ENCODE results near the gene SLC23A3. TPM values are rescaled to one million over a fixed set of nuclear protein-coding genes. Genes with fewer than 3 reads are reported as not detected.

SLC23A3 gene
- total RNA-seq, 2 experiments from 2014 or later: 1.1 to 1.6 TPM

DNA sequence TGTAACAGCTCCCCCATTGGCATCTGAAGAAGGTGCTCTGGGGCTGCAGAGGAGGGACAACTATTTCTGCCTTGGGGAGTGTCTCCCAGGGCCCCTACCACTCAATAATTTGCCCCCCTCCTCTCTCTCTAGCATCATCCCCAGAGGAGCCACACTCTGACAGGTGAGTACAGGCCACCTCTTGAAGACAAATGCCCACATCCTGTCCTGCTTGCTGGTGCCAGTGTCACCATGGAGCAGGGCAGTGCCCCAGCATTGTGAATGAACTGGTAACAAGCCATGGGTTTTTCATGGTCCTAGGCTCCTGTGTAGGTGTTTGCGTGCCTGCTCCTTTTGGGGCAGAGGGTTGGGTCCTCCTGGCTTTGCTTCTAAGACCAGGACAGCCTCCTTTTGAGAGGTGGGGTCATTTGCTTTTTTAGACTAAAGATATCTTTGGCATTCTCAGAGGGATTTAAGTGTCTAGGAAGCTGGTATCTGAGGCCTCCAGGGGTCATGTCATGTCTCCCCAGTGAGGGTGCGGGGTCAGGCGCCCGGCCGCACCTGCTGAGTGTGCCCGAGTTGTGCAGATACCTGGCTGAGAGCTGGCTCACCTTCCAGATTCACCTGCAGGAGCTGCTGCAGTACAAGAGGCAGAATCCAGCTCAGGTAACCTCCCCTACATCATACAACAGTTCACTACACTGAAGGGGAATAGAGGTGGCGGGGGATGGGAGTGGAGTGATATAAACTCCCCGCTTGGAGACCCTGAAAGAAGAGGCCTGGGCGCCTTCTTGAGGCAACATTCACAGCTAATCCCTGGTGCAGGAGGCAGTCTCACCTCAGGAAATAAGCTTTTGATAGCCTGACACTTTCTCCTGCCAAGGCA is 10.0 kb upstream of the SLC23A3 start:
- Mint-ChIP-seq H3K36me3 (ENCODE audit: low read depth) (peaks cover 28% of the 10 kb centered on the region), H3K27ac (no peak overlapping the region), H3K9me3 (no peaks in the 10 kb centered on the region), H3K4me1 (ENCODE audit: low read depth) (peaks cover 44% of the 10 kb centered on the region), H3K27me3 (no peaks in the 10 kb centered on the region), H3K4me3 (peak overlapping the region; percentile 97)
- ATAC-seq (no peak), DNase-seq (no peak)
- CTCF ChIA-PET: interaction anchor here (0.7 to 2.3 kb wide), 9 partner anchors 9 to 150 kb away, joined by 3 to 10 read pairs (median 4); partner anchors contain the start of genes ANKZF1, ATG9A, NHEJ1 and ZFAND2B
- POLR2A ChIA-PET: interaction anchor here (0.5 to 3.2 kb wide), 7 partner anchors 8 to 73 kb away, joined by 3 to 26 read pairs (median 5); partner anchors contain the start of genes ABCB6, TUBA4B and ZFAND2B
- no peak for TF ChIP-seq CTCF (IDR thresholded peaks at IDR 0.05)
- intact Hi-C loops (cut with micrococcal nuclease): no loop called here

DNA sequence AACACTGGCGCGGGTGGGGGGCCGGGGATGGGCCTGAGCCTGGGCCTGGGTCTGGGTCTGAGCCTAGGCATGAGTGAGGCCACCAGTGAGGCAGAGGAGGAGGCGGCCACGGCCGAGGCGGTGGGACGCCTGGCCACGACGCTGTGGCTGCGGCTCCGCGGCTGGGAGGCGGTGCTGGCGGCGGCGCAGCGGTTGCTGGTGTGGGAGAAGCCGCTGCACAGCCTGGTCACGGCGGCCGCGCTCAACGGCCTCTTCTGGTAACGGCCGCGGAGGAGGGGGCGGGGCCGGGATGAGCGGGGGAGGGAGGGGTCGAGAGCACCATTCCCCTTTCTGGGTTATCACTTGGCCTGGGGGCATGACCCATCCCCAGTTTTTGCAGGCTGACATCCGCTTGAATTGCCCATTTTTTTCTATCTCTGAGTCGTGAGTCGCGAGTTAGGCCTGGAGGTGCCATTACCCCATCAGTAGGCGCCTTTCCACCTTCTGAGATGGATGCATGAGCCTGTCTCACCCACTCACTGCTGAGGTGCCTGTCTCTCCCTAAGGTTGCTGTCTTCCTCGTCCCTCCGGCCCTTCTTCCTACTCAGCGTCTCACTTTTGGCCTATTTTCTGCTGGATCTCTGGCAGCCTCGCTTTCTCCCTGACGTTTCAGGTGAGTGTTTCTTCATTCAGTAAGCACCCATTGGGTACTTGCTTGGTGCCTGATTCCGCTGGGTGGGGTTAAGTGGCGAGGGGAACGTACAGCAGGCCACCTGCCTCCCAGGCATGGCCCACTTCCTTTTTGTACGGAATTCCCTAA is 8.7 kb upstream of the SLC23A3 start:
- DNase-seq: peak; percentile 50
- ChIA-PET POLR2A (interaction anchor here (0.6 to 1.5 kb wide), 3 partner anchors 25 to 41 kb away, joined by 3 to 5 read pairs (median 3); partner anchors contain the start of gene ABCB6), CTCF (interaction anchor here (0.7 to 2.0 kb wide), 3 partner anchors 14 to 70 kb away, joined by 3 to 8 read pairs (median 4); partner anchors contain the start of gene NHEJ1)
- Mint-ChIP-seq H3K4me3 (peak overlapping the region; percentile 97), H3K27ac (peak overlapping the region; percentile 90), H3K4me1 (ENCODE audit: low read depth) (peaks cover 53% of the 10 kb centered on the region), H3K9me3 (no peaks in the 10 kb centered on the region), H3K36me3 (ENCODE audit: low read depth) (peaks cover 32% of the 10 kb centered on the region), H3K27me3 (no peaks in the 10 kb centered on the region)
- intact Hi-C loops (cut with micrococcal nuclease): no loop called here
- ATAC-seq: peak; percentile 2
- no peak for TF ChIP-seq CTCF (IDR thresholded peaks at IDR 0.05)

- H3K27ac Mint-ChIP-seq: peak within 1 kb of the TSS; percentile 97
- H3K27me3 Mint-ChIP-seq: no peaks in the 10 kb centered on the region
- intact Hi-C loops (cut with micrococcal nuclease): loop anchor here (2.0 kb wide), 1 partner anchor 17 kb away; the partner anchor contains the start of gene NHEJ1
- ChIA-PET POLR2A (interaction anchor here (0.6 to 3.2 kb wide), 6 partner anchors 23 to 76 kb away, joined by 3 to 27 read pairs (median 8); partner anchors contain the start of genes ANKZF1, ATG9A, TUBA4A and TUBA4B), CTCF (interaction anchor here (1.5 to 9.4 kb wide), 4 partner anchors 19 to 72 kb away, joined by 5 to 98 read pairs (median 6); partner anchors contain the start of genes ANKZF1, ATG9A, NHEJ1 and ZFAND2B)
- DNase-seq (peak; percentile 82), ATAC-seq (peak; percentile 46)
- peak within 1 kb of the TSS; percentile 97 for H3K4me3 Mint-ChIP-seq
- peaks cover 57% of the 10 kb centered on the region for H3K4me1 Mint-ChIP-seq (ENCODE audit: low read depth)
- TF ChIP-seq CTCF (IDR thresholded peaks at IDR 0.05): peak; percentile 40
- peaks cover 36% of the 10 kb centered on the region for H3K36me3 Mint-ChIP-seq (ENCODE audit: low read depth)
- no peaks in the 10 kb centered on the region for H3K9me3 Mint-ChIP-seq
Observed at GRCh38 chr2:219177552-219178376, 7.9 kb upstream of the SLC23A3 start, which contains the start of gene RETREG2. RETREG2 (plus strand) TSS chr2:219178275; CDS start chr2:219178353, 78 bp downstream.

DNA sequence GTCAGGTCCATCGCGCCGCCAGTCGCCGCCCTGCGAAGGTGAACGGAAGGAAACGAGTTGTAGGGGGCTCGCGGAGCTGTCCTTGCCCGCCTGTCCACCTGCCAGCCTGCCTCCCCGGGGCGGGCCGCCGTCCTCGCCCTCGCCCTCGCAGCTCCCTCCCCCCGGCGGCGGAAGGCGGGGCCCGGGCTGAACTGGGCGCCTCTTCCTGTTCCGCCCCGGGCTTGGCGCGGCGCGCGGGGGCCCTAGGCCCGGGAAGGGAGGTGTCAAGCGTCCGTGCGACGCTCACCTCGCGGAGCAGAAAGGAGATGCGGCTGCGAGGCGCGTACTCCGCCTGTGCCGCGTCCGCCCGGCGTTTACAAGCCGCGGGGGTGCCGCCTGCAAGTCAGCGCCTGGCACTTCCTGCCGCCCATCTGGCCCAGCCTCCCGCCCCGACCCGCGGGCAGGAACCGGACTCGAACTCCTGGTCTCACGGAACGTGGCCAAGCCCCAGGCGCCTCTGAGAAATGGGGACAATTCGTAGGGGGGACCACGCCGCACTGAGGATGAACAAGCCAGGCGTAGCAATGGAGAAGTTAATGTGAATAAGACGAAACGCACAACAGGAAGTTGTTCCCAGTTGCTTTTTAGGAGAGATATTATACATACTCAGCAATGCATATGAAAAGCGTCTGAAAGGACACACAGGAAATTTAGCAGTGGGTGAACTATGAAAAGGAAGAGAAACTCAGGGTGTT is 7.2 kb upstream of the SLC23A3 start, which contains the start of gene CNPPD1:
TSS of gene CNPPD1 (minus strand) at position 108 of the 734 bp plus-strand sequence. CDS start at position 11, 97 bp downstream.
- H3K4me3 Mint-ChIP-seq: peak within 1 kb of the TSS; percentile 97
- peak within 1 kb of the TSS; percentile 97 for H3K27ac Mint-ChIP-seq
- CTCF ChIA-PET: interaction anchor here (0.9 to 9.4 kb wide), 13 partner anchors 11 to 300 kb away, joined by 3 to 98 read pairs (median 5); partner anchors contain the start of genes ANKZF1, ATG9A, DNAJB2 and NHEJ1
- peak; percentile 90 for DNase-seq
- H3K9me3 Mint-ChIP-seq: no peaks in the 10 kb centered on the region
- H3K4me1 Mint-ChIP-seq (ENCODE audit: low read depth): peaks cover 53% of the 10 kb centered on the region
- peak; percentile 85 for ATAC-seq
- TF ChIP-seq CTCF (IDR thresholded peaks at IDR 0.05): no peak
- POLR2A ChIA-PET: interaction anchor here (0.6 to 3.2 kb wide), 12 partner anchors 9 to 211 kb away, joined by 3 to 27 read pairs (median 4); partner anchors contain the start of genes ABCB6, ANKZF1, ATG9A and DNPEP
- H3K36me3 Mint-ChIP-seq (ENCODE audit: low read depth): peaks cover 36% of the 10 kb centered on the region
- H3K27me3 Mint-ChIP-seq: no peaks in the 10 kb centered on the region
- intact Hi-C loops (cut with micrococcal nuclease): loop anchor here (2.0 kb wide), 1 partner anchor 16 kb away; the partner anchor contains the start of gene NHEJ1
